T-helper 17 cell (primary cell): ENCODE results near the gene RNU1-2. TPM values are rescaled to one million over a fixed set of nuclear protein-coding genes. Genes with fewer than 3 reads are reported as not detected.
"Not testable (repeated sequence)": the region's sequence is repeated elsewhere in the genome, so short reads cannot be mapped to it uniquely, and the experiment has no call there.

Experiments used
- ATAC-seq: fragments of 150-1000 bp; cut with Tn5 transposase; 2 replicates; pipeline ENCODE4 v1.10.0; 2021; ENCODE audit warnings: mild to moderate bottlenecking, moderate library complexity
- DNase-seq, 3 donors: peaks; one replicate each; pipeline versions ENCODE4 v3.0.0 to v3.0.0-alpha.2; 2020 to 2021
- H3K9me3 ChIP-seq: one replicate; pipeline ENCODE4 v1.7.0; 2013; ENCODE audit warnings: low read length, mild to moderate bottlenecking; ENCODE audit not compliant: control insufficient read depth, poor library complexity, severe bottlenecking
- H3K27ac Mint-ChIP-seq: one replicate; pipeline ENCODE4 v1.8.0; 2022; ENCODE audit warnings: mild to moderate bottlenecking, moderate library complexity, mixed read lengths
- H3K27me3 Mint-ChIP-seq: one replicate; pipeline ENCODE4 v1.8.0; 2022; ENCODE audit warnings: mixed read lengths
- H3K36me3 Mint-ChIP-seq: one replicate; pipeline ENCODE4 v1.8.0; 2022; ENCODE audit warnings: low read depth, mixed read lengths
- H3K4me1 Mint-ChIP-seq: one replicate; pipeline ENCODE4 v1.8.0; 2022; ENCODE audit warnings: mild to moderate bottlenecking, mixed read lengths
- H3K4me3 Mint-ChIP-seq: one replicate; pipeline ENCODE4 v1.8.0; 2022; ENCODE audit warnings: mild to moderate bottlenecking, moderate library complexity, mixed read lengths
- total RNA-seq, 4 donors: library from RNA in 2 of 4; stranded (reverse) in 2 of 4; gene quantifications; one replicate each; pipeline ENCODE4 v1.2.3 and lab custom pipeline; 2022 to 2026

RNU1-2 gene
- total RNA-seq (1,000 to 10,000 TPM; 3,182 to 3,922 TPM), total RNA-seq (lab: John Stamatoyannopoulos, UW) (2.9 to 5.0 reads per million in 2 donors)

GRCh38 chr1:16895598-16896315 lies at the start of gene RNU1-2:
Gene RNU1-2 (plus strand): TSS chr1:16895980.
- Mint-ChIP-seq H3K27ac (peak within 1 kb of the TSS; percentile 98), H3K4me3 (peak within 1 kb of the TSS; percentile 69), H3K4me1 (peaks cover 33% of the 10 kb centered on the region)
- peak; percentile 56 to 83 (median 65) for DNase-seq
- not testable (repeated sequence) for H3K36me3 Mint-ChIP-seq, H3K9me3 ChIP-seq, H3K27me3 Mint-ChIP-seq
- ATAC-seq = peak; percentile 99

- H3K27me3 Mint-ChIP-seq, H3K4me3 Mint-ChIP-seq, H3K36me3 Mint-ChIP-seq, H3K4me1 Mint-ChIP-seq, H3K27ac Mint-ChIP-seq, ATAC-seq, H3K9me3 ChIP-seq, DNase-seq: not testable (repeated sequence)
These were observed 39.6 kb upstream of the RNU1-2 start for GRCh38 chr1:16856201-16856600.

- not testable (repeated sequence) for H3K27me3 Mint-ChIP-seq, DNase-seq, H3K4me3 Mint-ChIP-seq, H3K9me3 ChIP-seq, H3K4me1 Mint-ChIP-seq, H3K36me3 Mint-ChIP-seq, H3K27ac Mint-ChIP-seq, ATAC-seq
These were observed 36.4 kb upstream of the RNU1-2 start for GRCh38 chr1:16859167-16860041.

- H3K9me3 ChIP-seq, DNase-seq, H3K4me3 Mint-ChIP-seq, H3K27me3 Mint-ChIP-seq, H3K27ac Mint-ChIP-seq, H3K36me3 Mint-ChIP-seq, ATAC-seq, H3K4me1 Mint-ChIP-seq: not testable (repeated sequence)
These were observed 35.7 kb upstream of the RNU1-2 start for GRCh38 chr1:16860048-16860447.

GRCh38 chr1:16861832-16862245 lies 33.9 kb upstream of the RNU1-2 start:
- H3K4me3 Mint-ChIP-seq, H3K4me1 Mint-ChIP-seq, H3K36me3 Mint-ChIP-seq, H3K27me3 Mint-ChIP-seq, H3K9me3 ChIP-seq, DNase-seq, H3K27ac Mint-ChIP-seq, ATAC-seq: not testable (repeated sequence)

GRCh38 chr1:16862415-16862814 lies 33.4 kb upstream of the RNU1-2 start:
- ATAC-seq, H3K4me1 Mint-ChIP-seq, H3K9me3 ChIP-seq, H3K36me3 Mint-ChIP-seq, H3K27ac Mint-ChIP-seq, DNase-seq, H3K4me3 Mint-ChIP-seq, H3K27me3 Mint-ChIP-seq: not testable (repeated sequence)

GRCh38 chr1:16863024-16863423 lies 32.8 kb upstream of the RNU1-2 start:
- not testable (repeated sequence) for H3K27ac Mint-ChIP-seq, H3K4me3 Mint-ChIP-seq, H3K4me1 Mint-ChIP-seq, ATAC-seq, H3K9me3 ChIP-seq, DNase-seq, H3K36me3 Mint-ChIP-seq, H3K27me3 Mint-ChIP-seq

- not testable (repeated sequence) for DNase-seq, H3K27ac Mint-ChIP-seq, H3K27me3 Mint-ChIP-seq, H3K36me3 Mint-ChIP-seq, H3K4me3 Mint-ChIP-seq, ATAC-seq, H3K9me3 ChIP-seq, H3K4me1 Mint-ChIP-seq
These were observed 28.7 kb upstream of the RNU1-2 start for GRCh38 chr1:16866926-16867707.

GRCh38 chr1:16868787-16869186 lies 27.0 kb upstream of the RNU1-2 start:
- H3K27me3 Mint-ChIP-seq = peaks cover 21% of the 10 kb centered on the region
- H3K4me3 Mint-ChIP-seq, DNase-seq: not testable (repeated sequence)

GRCh38 chr1:16869996-16870395 lies 25.8 kb upstream of the RNU1-2 start:
- H3K9me3 ChIP-seq, H3K4me3 Mint-ChIP-seq, DNase-seq, H3K27ac Mint-ChIP-seq, ATAC-seq, H3K36me3 Mint-ChIP-seq: not testable (repeated sequence)
- Mint-ChIP-seq H3K27me3 (peaks cover 24% of the 10 kb centered on the region), H3K4me1 (peaks cover 11% of the 10 kb centered on the region)

More at GRCh38 chr1:16868787-16869186, 27.0 kb upstream of the RNU1-2 start:
- H3K36me3 Mint-ChIP-seq, H3K9me3 ChIP-seq, ATAC-seq, H3K27ac Mint-ChIP-seq, H3K4me1 Mint-ChIP-seq: not testable (repeated sequence)

- Mint-ChIP-seq H3K4me3 (peak overlapping the region; percentile 7), H3K4me1 (peaks cover 13% of the 10 kb centered on the region), H3K27me3 (peaks cover 36% of the 10 kb centered on the region)
- not testable (repeated sequence) for DNase-seq, H3K9me3 ChIP-seq, H3K36me3 Mint-ChIP-seq, ATAC-seq, H3K27ac Mint-ChIP-seq
These were observed 24.6 kb upstream of the RNU1-2 start for GRCh38 chr1:16871171-16871570.

- H3K27ac Mint-ChIP-seq, H3K9me3 ChIP-seq, DNase-seq, H3K36me3 Mint-ChIP-seq: not testable (repeated sequence)
- Mint-ChIP-seq H3K4me1 (peaks cover 13% of the 10 kb centered on the region), H3K27me3 (peaks cover 48% of the 10 kb centered on the region), H3K4me3 (peak overlapping the region; percentile 91)
- peak; percentile 61 for ATAC-seq
These were observed 23.4 kb upstream of the RNU1-2 start for GRCh38 chr1:16872152-16873075.
